HepG2 (cell line): ENCODE measurements around the gene SOS2. TPM values are rescaled to one million over a fixed set of nuclear protein-coding genes. Genes with fewer than 3 reads are reported as not detected.

ENCODE experiments used
- BCLAF1 ChIP-seq: fragments of 450-650 bp; IDR thresholded peaks from 2 replicates; pipeline ENCODE4 v1.6.1; 2017; ENCODE audit warnings: mild to moderate bottlenecking
- ETV5 ChIP-seq: IDR thresholded peaks from 2 replicates; pipeline ENCODE4 v1.6.1; 2018; ENCODE audit warnings: missing biosample characterization, missing genetic modification reagents, inconsistent platforms, borderline replicate concordance
- ISL2 ChIP-seq: sonication (generic); formaldehyde crosslinking; IDR thresholded peaks from 2 replicates; pipeline ENCODE4 v1.5.0; 2020; ENCODE audit warnings: missing genetic modification reagents
- KDM3A ChIP-seq: IDR thresholded peaks from 2 replicates; pipeline ENCODE4 v1.6.1; 2018; ENCODE audit warnings: low read depth, missing compliant biosample characterization
- SETDB1 ChIP-seq: sonication (generic); formaldehyde crosslinking; IDR thresholded peaks from 2 replicates; pipeline ENCODE4 v1.5.1; 2020; ENCODE audit warnings: missing genetic modification reagents, mild to moderate bottlenecking, borderline replicate concordance
- SPEN ChIP-seq: sonication (generic); formaldehyde crosslinking; IDR thresholded peaks from 2 replicates; pipeline ENCODE4 v1.5.1; 2020; ENCODE audit warnings: low read depth, mild to moderate bottlenecking, missing genetic modification reagents
- ZHX2 ChIP-seq, 2 experiments: sonication (generic) in 1 of 2; formaldehyde crosslinking in 1 of 2; IDR thresholded peaks; 2 replicates each; pipeline versions ENCODE4 v1.6.1 to v1.9.0; 2014 to 2022; ENCODE audit warnings: antibody characterized with exemption in 1 of 2, borderline replicate concordance in 1 of 2, inconsistent platforms in 1 of 2, low read depth in 1 of 2, missing genetic modification reagents in 1 of 2
- ZNF138 ChIP-seq: sonication (generic); formaldehyde crosslinking; IDR thresholded peaks from 2 replicates; pipeline ENCODE4 v1.5.0; 2020; ENCODE audit warnings: mild to moderate bottlenecking, low read depth, missing genetic modification reagents
- ZNF674 ChIP-seq: sonication (generic); formaldehyde crosslinking; IDR thresholded peaks from 2 replicates; pipeline ENCODE4 v1.5.0; 2020; ENCODE audit warnings: low read depth, mild to moderate bottlenecking, missing genetic modification reagents
- polyA plus RNA-seq, 8 experiments: library from polyadenylated mRNA; depleted of rRNA in 3 of 8; stranded (reverse) in 7 of 8; unstranded in 1 of 8; fragments of >200 nt; fragmentation: Illumina TruSeq in 4 of 8; extraction: Trizol in 4 of 8; gene quantifications; 2 replicates each; pipeline versions ENCODE4 v1.2.1 to v1.2.3, GENCODE V29; 2011 to 2016; ENCODE audit warnings: low read depth in 4 of 8, missing spikeins in 1 of 8, mixed read lengths in 1 of 8; ENCODE audit not compliant: insufficient read depth in 1 of 8
- total RNA-seq, 5 experiments: library from RNA; depleted of rRNA; stranded (reverse); fragments of >200 nt; fragmentation: Illumina TruSeq; extraction: Trizol; gene quantifications; 2 replicates each; pipeline ENCODE4 v1.2.3, GENCODE V29; 2016; ENCODE audit warnings: low read depth in 1 of 5
- TF ChIP-seq, protein P1 (sequence below): sonication (generic); formaldehyde crosslinking; IDR thresholded peaks from 2 replicates; pipeline ENCODE4 v1.4.0; 2020; ENCODE audit warnings: missing genetic modification reagents, borderline replicate concordance

The SOS2 gene
- total and polyA plus RNA-seq, 2 of the 13 experiments (the other 11 are each of a cell fraction or from before 2014, with no cell fraction given) = 9.3 to 12.1 TPM

DNA sequence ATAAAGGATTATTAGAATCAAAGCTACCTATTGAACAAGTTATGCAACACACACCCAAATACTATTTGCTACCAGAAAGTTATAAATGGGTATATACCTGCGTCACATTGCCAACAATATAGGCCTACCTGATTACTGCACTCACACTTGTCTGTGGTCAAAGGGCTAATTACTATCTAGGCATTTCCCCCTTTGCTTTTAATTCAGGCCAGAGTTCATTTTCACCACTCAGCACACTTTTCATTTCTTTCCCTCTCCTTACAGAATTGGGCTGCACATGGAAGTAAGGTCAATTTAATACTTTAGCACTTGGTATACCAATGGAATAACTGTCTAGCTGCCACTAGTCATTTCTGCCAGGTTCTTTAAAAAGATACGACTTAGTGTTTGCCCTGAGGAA, 1.7 kb downstream of the SOS2 start (continued):
- TF ChIP-seq, protein P1, sequence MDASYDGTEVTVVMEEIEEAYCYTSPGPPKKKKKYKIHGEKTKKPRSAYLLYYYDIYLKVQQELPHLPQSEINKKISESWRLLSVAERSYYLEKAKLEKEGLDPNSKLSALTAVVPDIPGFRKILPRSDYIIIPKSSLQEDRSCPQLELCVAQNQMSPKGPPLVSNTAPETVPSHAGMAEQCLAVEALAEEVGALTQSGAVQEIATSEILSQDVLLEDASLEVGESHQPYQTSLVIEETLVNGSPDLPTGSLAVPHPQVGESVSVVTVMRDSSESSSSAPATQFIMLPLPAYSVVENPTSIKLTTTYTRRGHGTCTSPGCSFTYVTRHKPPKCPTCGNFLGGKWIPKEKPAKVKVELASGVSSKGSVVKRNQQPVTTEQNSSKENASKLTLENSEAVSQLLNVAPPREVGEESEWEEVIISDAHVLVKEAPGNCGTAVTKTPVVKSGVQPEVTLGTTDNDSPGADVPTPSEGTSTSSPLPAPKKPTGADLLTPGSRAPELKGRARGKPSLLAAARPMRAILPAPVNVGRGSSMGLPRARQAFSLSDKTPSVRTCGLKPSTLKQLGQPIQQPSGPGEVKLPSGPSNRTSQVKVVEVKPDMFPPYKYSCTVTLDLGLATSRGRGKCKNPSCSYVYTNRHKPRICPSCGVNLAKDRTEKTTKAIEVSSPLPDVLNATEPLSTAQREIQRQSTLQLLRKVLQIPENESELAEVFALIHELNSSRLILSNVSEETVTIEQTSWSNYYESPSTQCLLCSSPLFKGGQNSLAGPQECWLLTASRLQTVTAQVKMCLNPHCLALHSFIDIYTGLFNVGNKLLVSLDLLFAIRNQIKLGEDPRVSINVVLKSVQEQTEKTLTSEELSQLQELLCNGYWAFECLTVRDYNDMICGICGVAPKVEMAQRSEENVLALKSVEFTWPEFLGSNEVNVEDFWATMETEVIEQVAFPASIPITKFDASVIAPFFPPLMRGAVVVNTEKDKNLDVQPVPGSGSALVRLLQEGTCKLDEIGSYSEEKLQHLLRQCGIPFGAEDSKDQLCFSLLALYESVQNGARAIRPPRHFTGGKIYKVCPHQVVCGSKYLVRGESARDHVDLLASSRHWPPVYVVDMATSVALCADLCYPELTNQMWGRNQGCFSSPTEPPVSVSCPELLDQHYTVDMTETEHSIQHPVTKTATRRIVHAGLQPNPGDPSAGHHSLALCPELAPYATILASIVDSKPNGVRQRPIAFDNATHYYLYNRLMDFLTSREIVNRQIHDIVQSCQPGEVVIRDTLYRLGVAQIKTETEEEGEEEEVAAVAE (CRISPR knock-in tag) = no peak
- TF ChIP-seq ISL2 (no peak), SPEN (no peak), ETV5 (CRISPR knock-in tag) (no peak), BCLAF1 (no peak), ZNF138 (CRISPR knock-in tag) (no peak), KDM3A (CRISPR knock-in tag) (no peak), ZNF674 (CRISPR knock-in tag) (no peak), ZHX2 (IDR thresholded peaks at IDR 0.05; ENCODE audit: low read depth) (no peak), ZHX2 (CRISPR knock-in tag; IDR thresholded peaks at IDR 0.05; ENCODE audit: borderline replicate concordance) (no peak), SETDB1 (CRISPR knock-in tag) (no peak)
